Ishikawa (cell line): ENCODE data around the gene ACSS1.

Experiments used
- CEBPB ChIP-seq: IDR thresholded peaks from 2 replicates; pipeline ENCODE4 v1.6.1; 2012
- CREB1 ChIP-seq: IDR thresholded peaks from 2 replicates; pipeline ENCODE4 v1.6.1; 2012; ENCODE audit warnings: low read depth
- EGR1 ChIP-seq: IDR thresholded peaks from 2 replicates; pipeline ENCODE4 v1.6.1; 2012
- EP300 ChIP-seq: IDR thresholded peaks from 2 replicates; pipeline ENCODE4 v1.6.1; 2012; ENCODE audit warnings: borderline replicate concordance
- FOXM1 ChIP-seq: IDR thresholded peaks from 2 replicates; pipeline ENCODE4 v1.6.1; 2012; ENCODE audit warnings: low read depth, borderline replicate concordance
- MAX ChIP-seq: IDR thresholded peaks from 2 replicates; pipeline ENCODE4 v1.6.1; 2012
- NFIC ChIP-seq: IDR thresholded peaks from 2 replicates; pipeline ENCODE4 v1.6.1; 2012
- RAD21 ChIP-seq: IDR thresholded peaks from 2 replicates; pipeline ENCODE4 v1.6.1; 2012; ENCODE audit warnings: low read depth
- REST ChIP-seq: IDR thresholded peaks from 2 replicates; pipeline ENCODE4 v1.6.1; 2012; ENCODE audit warnings: low read depth, mild to moderate bottlenecking
- TAF1 ChIP-seq: IDR thresholded peaks from 2 replicates; pipeline ENCODE4 v1.6.1; 2012; ENCODE audit warnings: low read depth, mild to moderate bottlenecking
- TCF12 ChIP-seq: IDR thresholded peaks from 2 replicates; pipeline ENCODE4 v1.6.1; 2012; ENCODE audit warnings: low read depth
- TEAD4 ChIP-seq: IDR thresholded peaks from 2 replicates; pipeline ENCODE4 v1.6.1; 2012
- USF1 ChIP-seq: IDR thresholded peaks from 2 replicates; pipeline ENCODE4 v1.6.1; 2012
- YY1 ChIP-seq: IDR thresholded peaks from 2 replicates; pipeline ENCODE4 v1.6.1; 2012; ENCODE audit warnings: low read depth
- ZBTB7A ChIP-seq: IDR thresholded peaks from 2 replicates; pipeline ENCODE4 v1.6.1; 2012; ENCODE audit warnings: low read depth

ACSS1 gene

GRCh38 chr20:25040438-25040831 is 17.5 kb downstream of the ACSS1 start:
- TF ChIP-seq RAD21, result no peak
- TF ChIP-seq MAX, result no peak
- TF ChIP-seq NFIC, result no peak
- TF ChIP-seq USF1, result no peak
- TF ChIP-seq ZBTB7A, result no peak
- no peak for TF ChIP-seq CEBPB
- TF ChIP-seq TCF12, result no peak
- TF ChIP-seq CREB1, result no peak
- no peak for TF ChIP-seq EGR1
- no peak for TF ChIP-seq TEAD4
- no peak for TF ChIP-seq EP300
- no peak for TF ChIP-seq REST
- no peak for TF ChIP-seq FOXM1
- no peak for TF ChIP-seq YY1
- TF ChIP-seq TAF1, result no peak

GRCh38 chr20:25039697-25040437 is 18.1 kb downstream of the ACSS1 start:
- no peak for TF ChIP-seq ZBTB7A
- peak; percentile 74 for TF ChIP-seq USF1
- TF ChIP-seq FOXM1, result no peak
- TF ChIP-seq EP300, result 0 out of 2 replicates have a peak, but pooled peaks have one; percentile 55
- peak; percentile 85 for TF ChIP-seq TCF12
- TF ChIP-seq TEAD4, result peak; percentile 48
- TF ChIP-seq CEBPB, result no peak
- TF ChIP-seq REST, result no peak
- no peak; the same call in 1 of the 2 replicates for TF ChIP-seq RAD21
- TF ChIP-seq NFIC, result peak; percentile 90
- peak; percentile 37 for TF ChIP-seq MAX

GRCh38 chr20:25038591-25039015 is 19.3 kb downstream of the ACSS1 start:
- TF ChIP-seq FOXM1 (no peak), TCF12 (no peak), CEBPB (no peak), NFIC (no peak), CREB1 (no peak), TAF1 (no peak), YY1 (no peak)

- TF ChIP-seq FOXM1 (no peak), TAF1 (no peak), TEAD4 (no peak), YY1 (no peak), NFIC (no peak), REST (no peak)
Measured at GRCh38 chr20:25038103-25038410, 19.9 kb downstream of the ACSS1 start.
